Calu3 (cell line): ENCODE data around the gene LDLRAD4. TPM values are rescaled to one million over a fixed set of nuclear protein-coding genes. Genes with fewer than 3 reads are reported as not detected.

Experiments
- BruUV-seq: library from RNA; stranded (reverse); fragments of 400-500 nt; replicated peaks from 2 replicates; lab custom pipeline; 2021; lab: Mats Ljungman, UMichigan
- CTCF ChIA-PET: fragments of 300-600 bp; sonication (Branson Sonifier 250); formaldehyde crosslinking; loops from one replicate; lab custom pipeline; 2022; ENCODE audit warnings: antibody characterized with exemption; lab: Charles Lee
- DNase-seq: peaks from one replicate; pipeline ENCODE4 v3.0.0; 2022
- H3K27ac Mint-ChIP-seq: one replicate; pipeline ENCODE4 v1.8.0; 2022; ENCODE audit warnings: mixed read lengths; ENCODE audit not compliant: unreplicated experiment
- H3K27me3 Mint-ChIP-seq: one replicate; pipeline ENCODE4 v1.8.0; 2022; ENCODE audit warnings: mixed read lengths; ENCODE audit not compliant: unreplicated experiment
- H3K36me3 Mint-ChIP-seq: one replicate; pipeline ENCODE4 v1.8.0; 2022; ENCODE audit warnings: mild to moderate bottlenecking, moderate library complexity, mixed read lengths; ENCODE audit not compliant: insufficient read depth, unreplicated experiment
- H3K4me1 Mint-ChIP-seq: one replicate; pipeline ENCODE4 v1.8.0; 2022; ENCODE audit warnings: mild to moderate bottlenecking, low read depth, mixed read lengths; ENCODE audit not compliant: unreplicated experiment
- H3K4me3 Mint-ChIP-seq: one replicate; pipeline ENCODE4 v1.8.0; 2022; ENCODE audit warnings: mild to moderate bottlenecking, low read depth, moderate library complexity, mixed read lengths; ENCODE audit not compliant: unreplicated experiment
- H3K9me3 Mint-ChIP-seq: one replicate; pipeline ENCODE4 v1.8.0; 2022; ENCODE audit warnings: low read depth, mixed read lengths; ENCODE audit not compliant: unreplicated experiment
- intact Hi-C: fragments of 100-400 bp; cut with micrococcal nuclease; formaldehyde crosslinking; loops from one replicate; pipeline ENCODE4 v1.10.0; 2022; ENCODE audit not compliant: unreplicated experiment
- total RNA-seq: library from RNA; stranded (reverse); gene quantifications from 2 replicates; pipeline ENCODE4 v1.2.3, GENCODE V29; 2022
- TF ChIP-seq, protein P1 (sequence below): fragments of 200-600 bp; IDR thresholded peaks from one replicate; pipeline ENCODE4 v1.8.0; 2022; ENCODE audit warnings: antibody characterized with exemption; ENCODE audit not compliant: unreplicated experiment

The LDLRAD4 gene
- total RNA-seq, 1 experiment from 2014 or later = 0.50 TPM

DNA sequence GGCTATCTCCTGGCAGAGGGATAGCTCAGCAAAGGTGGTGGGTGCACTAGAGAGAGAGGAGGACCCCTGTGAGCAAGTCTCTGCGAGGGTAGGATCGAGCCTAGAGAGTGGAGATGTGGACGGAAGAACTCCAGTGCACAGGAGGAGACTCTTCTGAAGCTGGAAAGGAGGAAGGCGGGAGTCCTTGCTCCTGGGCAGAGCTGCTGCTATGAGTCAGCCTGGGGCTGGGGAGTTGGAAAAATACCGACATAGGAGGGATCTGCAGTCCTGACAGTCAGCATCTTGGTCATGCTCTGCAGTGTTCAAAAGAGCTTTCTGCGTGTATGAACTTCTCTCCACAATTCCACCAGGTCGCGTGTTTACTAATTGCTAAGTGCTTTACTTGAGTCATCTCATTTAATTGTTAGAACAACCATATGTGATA is 233.8 kb downstream of the LDLRAD4 start:
- H3K4me1 Mint-ChIP-seq = no peaks in the 10 kb centered on the region
- no peak overlapping the region for H3K4me3 Mint-ChIP-seq
- CTCF ChIA-PET = no interaction called here

DNA sequence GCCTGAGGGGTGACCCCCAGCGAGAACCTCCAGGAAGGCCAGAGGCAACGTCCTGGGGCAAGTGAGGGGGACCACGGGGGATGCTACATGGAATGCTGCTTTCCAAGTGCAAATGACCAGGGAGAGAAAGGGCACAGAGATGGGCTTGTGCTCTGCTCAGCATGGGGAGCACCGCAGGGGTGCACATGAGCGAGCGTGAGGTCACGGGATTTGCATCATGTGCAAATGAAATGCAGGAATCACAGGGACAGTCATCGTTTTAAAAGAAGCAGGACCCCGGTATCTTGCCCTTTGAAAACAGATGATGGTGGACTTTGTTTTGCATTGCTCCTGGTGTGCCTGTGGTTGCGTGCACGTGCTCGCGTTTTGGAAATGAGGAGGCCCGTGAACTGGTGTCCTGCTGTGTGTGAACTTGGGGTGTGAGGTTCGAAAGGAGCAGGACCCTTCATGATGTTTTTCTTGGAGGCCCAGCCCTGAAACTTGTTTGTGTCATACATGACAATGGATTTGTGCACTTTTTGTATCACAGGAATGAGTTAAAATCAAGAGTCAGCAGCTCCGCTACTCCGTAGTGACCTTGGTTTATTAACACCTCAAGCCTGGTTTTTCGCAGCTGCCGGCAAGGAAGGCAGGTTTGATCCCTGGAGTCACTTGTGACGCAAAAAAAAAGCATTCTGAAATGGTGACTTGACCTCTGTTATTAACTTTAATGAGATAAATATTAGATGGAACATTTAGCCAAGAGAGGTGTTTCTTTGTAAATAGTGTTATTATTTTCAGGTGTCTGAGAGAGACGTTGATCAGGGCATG is 234.5 kb downstream of the LDLRAD4 start:
- no peaks in the 10 kb centered on the region for H3K9me3 Mint-ChIP-seq
- no peaks in the 10 kb centered on the region for H3K36me3 Mint-ChIP-seq
- H3K4me1 Mint-ChIP-seq = no peaks in the 10 kb centered on the region
- H3K27me3 Mint-ChIP-seq = peaks cover 56% of the 10 kb centered on the region
- TF ChIP-seq, protein P1, sequence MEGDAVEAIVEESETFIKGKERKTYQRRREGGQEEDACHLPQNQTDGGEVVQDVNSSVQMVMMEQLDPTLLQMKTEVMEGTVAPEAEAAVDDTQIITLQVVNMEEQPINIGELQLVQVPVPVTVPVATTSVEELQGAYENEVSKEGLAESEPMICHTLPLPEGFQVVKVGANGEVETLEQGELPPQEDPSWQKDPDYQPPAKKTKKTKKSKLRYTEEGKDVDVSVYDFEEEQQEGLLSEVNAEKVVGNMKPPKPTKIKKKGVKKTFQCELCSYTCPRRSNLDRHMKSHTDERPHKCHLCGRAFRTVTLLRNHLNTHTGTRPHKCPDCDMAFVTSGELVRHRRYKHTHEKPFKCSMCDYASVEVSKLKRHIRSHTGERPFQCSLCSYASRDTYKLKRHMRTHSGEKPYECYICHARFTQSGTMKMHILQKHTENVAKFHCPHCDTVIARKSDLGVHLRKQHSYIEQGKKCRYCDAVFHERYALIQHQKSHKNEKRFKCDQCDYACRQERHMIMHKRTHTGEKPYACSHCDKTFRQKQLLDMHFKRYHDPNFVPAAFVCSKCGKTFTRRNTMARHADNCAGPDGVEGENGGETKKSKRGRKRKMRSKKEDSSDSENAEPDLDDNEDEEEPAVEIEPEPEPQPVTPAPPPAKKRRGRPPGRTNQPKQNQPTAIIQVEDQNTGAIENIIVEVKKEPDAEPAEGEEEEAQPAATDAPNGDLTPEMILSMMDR = no peak
- H3K4me3 Mint-ChIP-seq = no peak overlapping the region
- CTCF ChIA-PET = no interaction called here
- H3K27ac Mint-ChIP-seq = no peak overlapping the region
- intact Hi-C loops = no loop called here
- BruUV-seq = no TSS peak
- DNase-seq = no peak

More for the DNA sequence above, 233.8 kb downstream of the LDLRAD4 start:
- intact Hi-C loops = no loop called here
- Mint-ChIP-seq H3K9me3 (no peaks in the 10 kb centered on the region), H3K27me3 (peaks cover 63% of the 10 kb centered on the region), H3K36me3 (no peaks in the 10 kb centered on the region), H3K27ac (no peak overlapping the region)
- no TSS peak for BruUV-seq
- TF ChIP-seq, protein P1 = no peak
- no peak for DNase-seq

DNA sequence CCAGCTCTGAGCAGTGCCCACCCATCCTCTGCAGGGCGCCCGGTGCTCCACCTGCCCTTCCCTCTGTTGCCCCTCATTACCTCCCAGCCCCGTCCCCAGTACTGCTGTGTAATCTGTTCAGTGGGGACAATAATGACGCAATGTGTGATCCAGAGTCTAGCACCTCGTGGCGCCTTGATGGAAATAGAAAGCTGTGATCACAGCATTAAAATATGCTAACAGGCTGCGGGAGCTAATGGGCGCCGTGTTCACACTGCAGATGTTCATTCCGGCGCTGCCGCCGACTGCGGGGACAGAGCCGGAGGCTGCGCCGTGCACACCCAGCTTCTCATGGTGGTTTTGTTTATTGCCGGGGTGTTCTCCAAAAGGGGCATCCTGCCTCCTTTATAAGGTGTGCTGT is 235.2 kb downstream of the LDLRAD4 start:
- CTCF ChIA-PET = no interaction called here
- Mint-ChIP-seq H3K9me3 (no peaks in the 10 kb centered on the region), H3K4me1 (no peaks in the 10 kb centered on the region), H3K36me3 (no peaks in the 10 kb centered on the region), H3K27ac (no peak overlapping the region), H3K4me3 (no peak overlapping the region), H3K27me3 (peaks cover 50% of the 10 kb centered on the region)
- intact Hi-C loops = no loop called here
- no TSS peak for BruUV-seq
- TF ChIP-seq, protein P1 = no peak
- no peak for DNase-seq

DNA sequence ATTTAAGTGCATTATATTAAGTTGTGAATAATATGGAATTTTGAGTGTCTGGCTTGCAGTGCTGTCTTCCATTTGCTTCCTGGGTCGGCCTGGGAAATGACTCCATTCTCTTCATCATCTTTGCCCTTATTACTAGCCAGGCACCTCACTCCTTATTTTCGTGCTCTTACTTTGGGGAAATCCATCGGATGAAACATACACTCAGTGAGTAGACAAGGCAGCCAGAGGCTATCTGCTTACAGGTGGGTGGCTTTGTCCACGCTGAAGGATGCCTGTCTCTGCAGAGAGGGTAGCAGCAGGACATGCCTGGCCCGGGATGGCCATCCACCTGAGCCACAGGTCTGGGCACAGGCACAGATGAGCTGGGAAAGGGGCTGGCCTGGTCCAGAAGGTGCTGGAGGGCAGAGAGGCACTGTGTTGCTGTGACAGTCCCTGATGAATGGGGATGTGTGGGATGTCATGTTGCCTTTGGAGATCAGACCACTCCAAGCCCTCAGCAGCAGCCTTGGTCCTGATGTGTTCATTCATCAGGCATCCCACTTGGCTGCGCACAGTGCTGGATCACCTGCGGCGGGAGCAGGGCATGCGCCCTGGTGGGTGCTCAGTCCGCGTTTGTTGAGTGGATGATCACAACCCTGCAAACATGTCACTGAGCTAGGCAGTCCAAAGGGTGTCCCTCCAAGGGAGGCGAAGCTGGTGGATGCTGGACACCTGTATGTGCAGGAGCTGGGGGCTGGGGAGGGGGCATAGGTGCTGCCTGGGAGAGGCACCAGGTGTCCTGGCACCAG is 236.0 kb downstream of the LDLRAD4 start:
- CTCF ChIA-PET = no interaction called here
- no peaks in the 10 kb centered on the region for H3K36me3 Mint-ChIP-seq
- H3K9me3 Mint-ChIP-seq = no peaks in the 10 kb centered on the region
- H3K27me3 Mint-ChIP-seq = peaks cover 47% of the 10 kb centered on the region
- no peak overlapping the region for H3K27ac Mint-ChIP-seq
- intact Hi-C loops = no loop called here
- no TSS peak for BruUV-seq
- DNase-seq = no peak
- no peak overlapping the region for H3K4me3 Mint-ChIP-seq
- TF ChIP-seq, protein P1 = no peak
- H3K4me1 Mint-ChIP-seq = no peaks in the 10 kb centered on the region
